Prostate gland (tissue), 2 donors: ENCODE measurements around the gene FSCN2. TPM values are rescaled to one million over a fixed set of nuclear protein-coding genes. Genes with fewer than 3 reads are reported as not detected.

Experiments used
- DNase-seq: peaks from one replicate; pipeline ENCODE4 v3.0.0-alpha.2; 2019; ENCODE audit warnings: low spot score
- H3K27ac ChIP-seq, 2 donors: fragments of 200-600 bp; sonication (generic); 2 replicates each; pipeline ENCODE4 v1.5.1; 2017 to 2019
- H3K27me3 ChIP-seq: fragments of 200-600 bp; sonication (generic); replicated peaks from 2 replicates; pipeline ENCODE4 v1.5.1; 2019; ENCODE audit not compliant: insufficient read depth
- H3K36me3 ChIP-seq, 2 donors: fragments of 200-600 bp; sonication (generic); 1 replicate in 1 of 2; 2 replicates in 1 of 2; pipeline versions ENCODE4 v1.5.1 to v1.8.1; 2017 to 2019
- H3K4me1 ChIP-seq: fragments of 200-600 bp; sonication (generic); replicated peaks from 2 replicates; pipeline ENCODE4 v1.5.1; 2019
- H3K4me3 ChIP-seq, 2 donors: fragments of 200-600 bp; sonication (generic); 2 replicates each; pipeline ENCODE4 v1.5.1; 2017 to 2019
- H3K9me3 ChIP-seq: fragments of 200-600 bp; sonication (generic); 2 replicates; pipeline ENCODE4 v1.5.1; 2017
- CTCF ChIP-seq, 4 experiments: fragments of 200-600 bp in 2 of 4; fragments of 450-650 bp in 2 of 4; sonication (generic) in 2 of 4; IDR thresholded peaks; 1 replicate in 3 of 4; 2 replicates in 1 of 4; pipeline ENCODE4 v1.5.1; 2016 to 2019; ENCODE audit warnings: antibody characterized with exemption in 4 of 4, mild to moderate bottlenecking in 2 of 4, moderate library complexity in 2 of 4
- POLR2A ChIP-seq: fragments of 450-650 bp; IDR thresholded peaks from one replicate; pipeline ENCODE4 v1.6.1; 2016; ENCODE audit warnings: antibody characterized with exemption, mild to moderate bottlenecking
- POLR2AphosphoS5 ChIP-seq: sonication (generic); formaldehyde crosslinking; IDR thresholded peaks from one replicate; pipeline ENCODE4 v1.6.1; 2017; ENCODE audit warnings: antibody characterized with exemption
- WGBS: methylation state at CpG from one replicate; pipeline ENCODE4 v1.1.5; 2018; 5-methylcytosine and 5-hydroxymethylcytosine counted together
- intact Hi-C: fragments of 100-400 bp; cut with DNase I; formaldehyde crosslinking; loops from one replicate; pipeline ENCODE4 v1.14.2; 2022
- total RNA-seq, 2 donors: library from RNA; depleted of rRNA; stranded (reverse); fragments of >200 nt; gene quantifications; one replicate each; pipeline ENCODE4 v1.1.0, GENCODE V29; 2016

Gene FSCN2
- total RNA-seq, 2 donors from 2014 or later: 3.1 to 5.6 TPM

- no peaks in the 10 kb centered on the region for H3K27me3 ChIP-seq
- DNase-seq: peak; percentile 64
- peak overlapping the region; percentile 89 to 97 for H3K4me3 ChIP-seq
- TF ChIP-seq POLR2A: no peak
- TF ChIP-seq POLR2AphosphoS5: peak; percentile 59
- peaks cover 10 to 20% of the 10 kb centered on the region in 2 donors for H3K36me3 ChIP-seq
- WGBS: under 1% methylated on average over 23 of the region's 23 CpGs
- peaks cover 5% of the 10 kb centered on the region for H3K4me1 ChIP-seq
- intact Hi-C loops: loop anchor here (5.0 kb wide), 1 partner anchor 116 kb away; the partner anchor contains the start of gene BAHCC1
- H3K27ac ChIP-seq: peak overlapping the region; percentile 100
- H3K9me3 ChIP-seq: no peaks in the 10 kb centered on the region
Measured at GRCh38 chr17:81513372-81513752, 14.8 kb upstream of the FSCN2 start.

- WGBS: under 1% methylated on average over 49 of the region's 64 CpGs
- DNase-seq: peak; percentile 53
- intact Hi-C loops: loop anchor here (5.0 kb wide), 1 partner anchor 117 kb away; the partner anchor contains the start of gene BAHCC1
Measured at GRCh38 chr17:81513753-81514488, 14.3 kb upstream of the FSCN2 start.

GRCh38 chr17:81514489-81514738 is 13.8 kb upstream of the FSCN2 start:
- Histone ChIP-seq H3K4me1 (peaks cover 9% of the 10 kb centered on the region), H3K9me3 (no peaks in the 10 kb centered on the region), H3K27me3 (no peaks in the 10 kb centered on the region), H3K4me3 (peak overlapping the region; percentile 89 to 97), H3K27ac (peak overlapping the region; percentile 100), H3K36me3 (peaks cover 10 to 20% of the 10 kb centered on the region in 2 donors)
- intact Hi-C loops: loop anchor here (5.0 kb wide), 1 partner anchor 117 kb away; the partner anchor contains the start of gene BAHCC1
- no peak for TF ChIP-seq CTCF (IDR thresholded peaks at IDR 0.05)
- no peak for TF ChIP-seq POLR2A
- no peak for TF ChIP-seq POLR2AphosphoS5
- no CpG with 5 or more reads among the region's 34 CpGs for WGBS
- no peak for DNase-seq

More at GRCh38 chr17:81513753-81514488, 14.3 kb upstream of the FSCN2 start:
- H3K9me3 ChIP-seq: no peaks in the 10 kb centered on the region
- H3K4me3 ChIP-seq: peak overlapping the region; percentile 89 to 97
- H3K4me1 ChIP-seq: peaks cover 5% of the 10 kb centered on the region
- H3K27ac ChIP-seq: peak overlapping the region; percentile 100
- H3K36me3 ChIP-seq: peaks cover 10 to 20% of the 10 kb centered on the region in 2 donors
- H3K27me3 ChIP-seq: no peaks in the 10 kb centered on the region
- no peak for TF ChIP-seq CTCF (IDR thresholded peaks at IDR 0.05)
- TF ChIP-seq POLR2AphosphoS5: peak; percentile 14
- TF ChIP-seq POLR2A: peak; percentile 7

GRCh38 chr17:81514739-81515529 is 13.2 kb upstream of the FSCN2 start:
- H3K4me1 ChIP-seq: peaks cover 13% of the 10 kb centered on the region
- intact Hi-C loops: loop anchor here (5.0 kb wide), 3 partner anchors 52 to 118 kb away; partner anchors contain the start of gene BAHCC1

More at GRCh38 chr17:81514739-81515529, 13.2 kb upstream of the FSCN2 start:
- Histone ChIP-seq H3K36me3 (peaks cover 10 to 20% of the 10 kb centered on the region in 2 donors), H3K27me3 (no peaks in the 10 kb centered on the region), H3K9me3 (no peaks in the 10 kb centered on the region), H3K27ac (peak overlapping the region; percentile 100), H3K4me3 (peak overlapping the region; percentile 89 to 97)
- WGBS: 2% methylated on average over 49 of the region's 82 CpGs
- TF ChIP-seq POLR2A (peak; percentile 68), CTCF (IDR thresholded peaks at IDR 0.05) (peak in 1 of 4 experiments; percentile 2), POLR2AphosphoS5 (no peak)
- peak; percentile 77 for DNase-seq
